ENCODE data around the gene EIF4E2. TPM values are rescaled to one million over a fixed set of nuclear protein-coding genes. Genes with fewer than 3 reads are reported as not detected.

EIF4E2 gene
- total RNA-seq, 4 donors from 2014 or later: 26.6 to 54.2 (median 34.1) TPM

DNA sequence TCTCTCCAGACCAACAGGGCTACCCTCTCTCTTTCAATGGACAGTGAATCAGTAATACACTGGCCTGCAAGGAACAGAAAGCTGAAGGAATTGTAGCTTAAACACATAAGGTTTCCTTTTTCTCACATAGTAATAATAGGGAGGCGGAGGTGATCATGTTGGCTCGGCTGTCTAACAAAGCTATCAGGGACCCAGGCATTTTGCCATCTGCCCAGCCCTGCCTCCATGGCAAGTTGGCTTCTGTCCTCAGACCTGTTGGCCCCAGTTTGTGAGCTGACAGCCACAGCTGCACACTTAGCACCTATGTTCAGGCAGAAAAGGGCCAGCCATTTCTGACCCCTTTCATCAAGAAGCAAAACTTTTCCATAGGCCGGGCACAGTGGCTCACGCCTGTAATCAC lies 13.0 kb upstream of the EIF4E2 start:
- Histone ChIP-seq H3K27ac (no peak overlapping the region), H3K36me3 (no peaks in the 10 kb centered on the region), H3K27me3 (peaks cover 43% of the 10 kb centered on the region), H3K9me3 (no peaks in the 10 kb centered on the region), H3K4me3 (no peak overlapping the region), H3K4me1 (peaks cover 8% of the 10 kb centered on the region)
- TF ChIP-seq POLR2AphosphoS5 (IDR thresholded peaks at IDR 0.05) (no peak), EP300 (IDR thresholded peaks at IDR 0.05) (no peak), POLR2A (IDR thresholded peaks at IDR 0.05) (no peak)
- TF ChIP-seq, protein P1, sequence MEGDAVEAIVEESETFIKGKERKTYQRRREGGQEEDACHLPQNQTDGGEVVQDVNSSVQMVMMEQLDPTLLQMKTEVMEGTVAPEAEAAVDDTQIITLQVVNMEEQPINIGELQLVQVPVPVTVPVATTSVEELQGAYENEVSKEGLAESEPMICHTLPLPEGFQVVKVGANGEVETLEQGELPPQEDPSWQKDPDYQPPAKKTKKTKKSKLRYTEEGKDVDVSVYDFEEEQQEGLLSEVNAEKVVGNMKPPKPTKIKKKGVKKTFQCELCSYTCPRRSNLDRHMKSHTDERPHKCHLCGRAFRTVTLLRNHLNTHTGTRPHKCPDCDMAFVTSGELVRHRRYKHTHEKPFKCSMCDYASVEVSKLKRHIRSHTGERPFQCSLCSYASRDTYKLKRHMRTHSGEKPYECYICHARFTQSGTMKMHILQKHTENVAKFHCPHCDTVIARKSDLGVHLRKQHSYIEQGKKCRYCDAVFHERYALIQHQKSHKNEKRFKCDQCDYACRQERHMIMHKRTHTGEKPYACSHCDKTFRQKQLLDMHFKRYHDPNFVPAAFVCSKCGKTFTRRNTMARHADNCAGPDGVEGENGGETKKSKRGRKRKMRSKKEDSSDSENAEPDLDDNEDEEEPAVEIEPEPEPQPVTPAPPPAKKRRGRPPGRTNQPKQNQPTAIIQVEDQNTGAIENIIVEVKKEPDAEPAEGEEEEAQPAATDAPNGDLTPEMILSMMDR (IDR thresholded peaks at IDR 0.05): no peak
- peak in 1 of 2 donors; percentile 60 for DNase-seq (ENCODE audit: low spot score in 2 of 2)
- 88% methylated on average over 4 of the region's 4 CpGs for WGBS

DNA sequence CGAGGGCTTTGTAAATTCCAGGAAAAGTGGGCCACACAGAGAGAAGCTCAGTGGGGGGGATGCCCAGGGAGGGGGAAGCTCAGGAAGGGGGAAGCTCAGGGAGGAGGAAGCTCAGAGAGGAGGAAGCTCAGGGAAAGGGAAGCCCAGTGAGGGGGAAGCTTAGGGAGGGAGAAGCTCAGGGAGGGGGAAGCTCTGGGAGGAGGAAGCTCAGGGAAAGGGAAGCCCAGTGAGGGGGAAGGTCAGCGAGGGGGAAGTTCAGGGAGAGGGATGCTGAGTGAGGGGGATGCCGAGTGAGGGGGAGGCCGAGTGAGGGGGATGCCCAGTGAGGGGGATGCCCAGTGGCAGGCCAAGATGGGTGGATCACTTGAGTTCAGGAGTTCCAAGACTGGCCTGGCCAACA lies 11.8 kb upstream of the EIF4E2 start:
- TF ChIP-seq, protein P1 (IDR thresholded peaks at IDR 0.05): no peak
- TF ChIP-seq POLR2AphosphoS5 (IDR thresholded peaks at IDR 0.05): no peak
- no peak for TF ChIP-seq POLR2A (IDR thresholded peaks at IDR 0.05)
- TF ChIP-seq EP300 (IDR thresholded peaks at IDR 0.05): no peak
- Histone ChIP-seq H3K9me3 (no peaks in the 10 kb centered on the region), H3K36me3 (no peaks in the 10 kb centered on the region), H3K4me1 (peaks cover 8% of the 10 kb centered on the region), H3K27me3 (peaks cover 43% of the 10 kb centered on the region), H3K4me3 (no peak overlapping the region), H3K27ac (no peak overlapping the region)
- WGBS: 34% methylated on average over 4 of the region's 4 CpGs
- peak in 1 of 2 donors; percentile 56 for DNase-seq (ENCODE audit: low spot score in 2 of 2)

DNA sequence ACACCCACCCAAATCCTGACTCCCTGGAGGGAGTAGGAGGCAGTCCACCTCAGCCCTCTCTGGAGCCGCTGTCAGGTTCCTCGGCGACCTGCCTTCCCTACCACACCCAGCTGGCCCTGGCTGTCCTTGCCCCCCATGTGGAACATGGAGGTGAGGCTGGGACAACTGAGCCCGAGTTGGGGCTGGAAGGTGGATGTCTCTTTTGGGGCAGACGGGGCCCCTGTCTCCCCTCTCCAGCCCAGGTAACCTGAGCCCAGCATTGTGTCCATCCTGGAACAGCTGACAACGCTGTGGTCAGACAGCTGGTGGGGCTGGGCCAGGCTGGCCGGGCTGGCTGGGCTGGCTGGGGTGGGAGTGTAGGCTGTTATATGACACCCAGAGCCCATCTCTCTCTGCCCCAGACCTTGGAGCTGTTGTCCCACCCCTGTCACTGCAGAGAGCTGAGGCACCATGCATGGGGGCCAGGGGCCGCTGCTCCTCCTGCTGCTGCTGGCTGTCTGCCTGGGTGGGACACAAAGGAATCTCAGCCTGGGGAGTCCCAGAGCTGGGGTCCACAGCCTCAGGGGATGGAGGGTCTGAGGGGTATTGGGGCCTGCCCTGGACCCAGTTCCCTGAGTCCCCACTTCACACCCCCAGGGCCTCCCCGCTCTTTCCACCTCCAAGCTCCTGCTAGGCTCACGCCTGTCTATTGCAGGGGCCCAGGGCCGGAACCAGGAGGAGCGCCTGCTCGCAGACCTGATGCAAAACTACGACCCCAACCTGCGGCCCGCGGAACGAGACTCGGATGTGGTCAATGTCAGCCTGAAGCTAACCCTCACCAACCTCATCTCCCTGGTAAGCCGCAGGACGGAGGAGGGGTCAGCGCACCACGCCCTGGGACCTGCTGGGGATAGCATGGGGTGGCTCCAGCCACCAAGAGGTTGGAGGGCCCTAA lies 10.9 kb upstream of the EIF4E2 start, which contains the start of gene CHRNG:
TSS of gene CHRNG (plus strand) at position 395 of the 934 bp plus-strand sequence. CDS start at position 451, 56 bp downstream.
- H3K27me3 ChIP-seq: peaks cover 43% of the 10 kb centered on the region
- peak in 1 of 2 donors; percentile 76 for DNase-seq (ENCODE audit: low spot score in 2 of 2)
- no peak within 1 kb of the TSS for H3K4me3 ChIP-seq
- TF ChIP-seq, protein P1 (IDR thresholded peaks at IDR 0.05): no peak
- TF ChIP-seq POLR2AphosphoS5 (IDR thresholded peaks at IDR 0.05): no peak
- TF ChIP-seq EP300 (IDR thresholded peaks at IDR 0.05): no peak
- no peak for TF ChIP-seq POLR2A (IDR thresholded peaks at IDR 0.05)
- WGBS: 49% methylated on average over 17 of the region's 23 CpGs
- no peak within 1 kb of the TSS for H3K27ac ChIP-seq
- no peaks in the 10 kb centered on the region for H3K36me3 ChIP-seq
- H3K9me3 ChIP-seq: no peaks in the 10 kb centered on the region
- peaks cover 8% of the 10 kb centered on the region for H3K4me1 ChIP-seq

DNA sequence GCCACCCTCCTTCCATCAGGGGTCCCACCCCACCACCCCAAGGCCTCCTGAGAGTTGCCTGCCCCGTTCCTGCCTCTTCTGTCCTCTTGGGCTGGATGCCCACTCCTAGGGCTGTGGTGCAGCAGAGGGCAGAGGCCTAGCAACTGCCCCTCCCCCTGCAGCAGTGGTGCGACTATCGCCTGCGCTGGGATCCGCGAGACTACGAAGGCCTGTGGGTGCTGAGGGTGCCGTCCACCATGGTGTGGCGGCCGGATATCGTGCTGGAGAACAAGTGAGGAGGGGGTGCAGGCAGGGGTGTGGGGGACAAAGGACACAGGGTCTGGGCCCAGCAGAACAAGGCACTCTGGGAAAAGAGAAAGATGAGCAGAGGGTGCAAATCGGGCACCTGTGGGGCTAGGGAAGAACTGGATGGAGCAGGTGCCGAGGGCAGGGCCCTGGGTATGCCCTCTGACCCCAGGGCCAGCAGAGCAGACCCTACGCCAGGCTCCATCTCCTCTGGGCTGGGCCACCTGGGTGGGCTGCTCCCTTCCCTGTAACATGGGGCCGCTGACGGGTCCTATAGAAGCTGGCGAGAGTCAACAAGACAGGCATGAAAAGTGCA lies 9.9 kb upstream of the EIF4E2 start:
- TF ChIP-seq, protein P1 (IDR thresholded peaks at IDR 0.05): no peak
- TF ChIP-seq POLR2AphosphoS5 (IDR thresholded peaks at IDR 0.05) (no peak), POLR2A (IDR thresholded peaks at IDR 0.05) (no peak), EP300 (IDR thresholded peaks at IDR 0.05) (no peak)
- H3K9me3 ChIP-seq: no peaks in the 10 kb centered on the region
- H3K27ac ChIP-seq: no peak overlapping the region
- peak in 1 of 2 donors; percentile 50 for DNase-seq (ENCODE audit: low spot score in 2 of 2)
- H3K4me3 ChIP-seq: no peak overlapping the region
- WGBS: 69% methylated on average over 12 of the region's 17 CpGs
- H3K36me3 ChIP-seq: no peaks in the 10 kb centered on the region
- H3K4me1 ChIP-seq: peaks cover 8% of the 10 kb centered on the region
- H3K27me3 ChIP-seq: peaks cover 38% of the 10 kb centered on the region
